Measurements from ENCODE around the gene GLIS1. TPM values are rescaled to one million over a fixed set of nuclear protein-coding genes. Genes with fewer than 3 reads are reported as not detected.

The GLIS1 gene
- total RNA-seq, 1 experiment from 2014 or later = 0.28 TPM

DNA sequence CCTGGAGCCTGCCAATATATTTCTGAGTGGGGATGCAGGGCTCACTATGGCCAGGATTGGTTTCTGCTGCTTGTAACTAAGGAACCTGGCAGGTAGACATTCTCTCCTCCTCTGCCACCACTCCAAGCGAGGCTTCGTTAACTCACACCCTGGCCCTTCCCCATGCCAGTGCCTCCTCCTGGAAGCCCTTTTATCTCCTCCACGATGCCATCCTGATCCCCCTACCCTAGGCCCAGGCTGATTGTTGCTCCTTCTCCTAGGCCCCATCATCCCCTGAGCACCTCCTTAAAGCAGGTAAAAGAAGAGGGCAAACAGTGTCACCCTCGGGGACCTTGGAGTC is 161.2 kb downstream of the GLIS1 start:
- Histone ChIP-seq H3K4me2 (ENCODE audit: insufficient read depth, insufficient read length, low read length) (no peak overlapping the region), H3K9me3 (ENCODE audit: control insufficient read depth, low read depth, low read length) (no peaks in the 10 kb centered on the region), H2BK5ac (ENCODE audit: insufficient read length, low read length) (no peak overlapping the region), H2AK5ac (ENCODE audit: insufficient read length, low read length) (no peak overlapping the region), H4K8ac (replicated peaks; ENCODE audit: insufficient read length, low read depth, low read length) (no peak overlapping the region), H4K91ac (ENCODE audit: insufficient read length, low read depth, low read length) (no peak overlapping the region), H2BK12ac (ENCODE audit: insufficient read length, low read depth, low read length) (no peak overlapping the region), H3K79me1 (ENCODE audit: insufficient read depth, low read depth, low read length, poor library complexity, severe bottlenecking) (no peaks in the 10 kb centered on the region), H2BK15ac (ENCODE audit: low read depth, low read length) (no peak overlapping the region), H3T11ph (ENCODE audit: low read length) (no peak overlapping the region), H3K9ac (ENCODE audit: extremely low read depth, insufficient read length, low read length) (no peak overlapping the region), H3K27me3 (ENCODE audit: insufficient read depth, low read length) (no peaks in the 10 kb centered on the region), H3K4ac (ENCODE audit: low read depth, low read length) (no peak overlapping the region), H3K14ac (ENCODE audit: insufficient read depth, low read length) (no peak overlapping the region), H2AFZ (ENCODE audit: low read length) (no peak overlapping the region), H3K23me2 (ENCODE audit: insufficient read length, low read depth, low read length, poor library complexity, severe bottlenecking) (no peaks in the 10 kb centered on the region), H2BK20ac (ENCODE audit: low read depth, low read length, poor library complexity, severe bottlenecking) (no peak overlapping the region), H3K4me1 (ENCODE audit: insufficient read depth, low read length) (no peaks in the 10 kb centered on the region; the same call in 1 of the 2 replicates), H3K23ac (ENCODE audit: insufficient read length, low read depth, low read length) (no peak overlapping the region), H3K56ac (ENCODE audit: insufficient read length, low read depth, low read length) (no peak overlapping the region), H4K20me1 (ENCODE audit: control insufficient read depth, insufficient read depth, insufficient read length) (no peaks in the 10 kb centered on the region), H3K79me2 (ENCODE audit: insufficient read depth, low read length) (no peaks in the 10 kb centered on the region), H3K18ac (ENCODE audit: insufficient read length, low read depth, low read length) (no peak overlapping the region), H3K27ac (ENCODE audit: insufficient read length, low read depth, low read length) (no peak overlapping the region), H4K5ac (ENCODE audit: insufficient read length, low read depth, low read length) (no peak overlapping the region), H2BK120ac (ENCODE audit: low read depth, low read length, poor library complexity, severe bottlenecking) (no peak overlapping the region)
- DNase-seq = no peak
- Mint-ChIP-seq H3K36me3 (ENCODE audit: insufficient read depth in 1 of 3, low read depth in 3 of 3) (no peaks in the 10 kb centered on the region), H3K4me1 (peaks cover 21 to 31% of the 10 kb centered on the region in 2 experiments), H3K27me3 (ENCODE audit: low read depth) (peaks cover 5% of the 10 kb centered on the region), H3K4me3 (no peak overlapping the region; a peak in 1 of 5 replicates), H3K27ac (no peak overlapping the region; a peak in 1 of 7 replicates), H3K9me3 (no peaks in the 10 kb centered on the region)
- TF ChIP-seq, protein P1, sequence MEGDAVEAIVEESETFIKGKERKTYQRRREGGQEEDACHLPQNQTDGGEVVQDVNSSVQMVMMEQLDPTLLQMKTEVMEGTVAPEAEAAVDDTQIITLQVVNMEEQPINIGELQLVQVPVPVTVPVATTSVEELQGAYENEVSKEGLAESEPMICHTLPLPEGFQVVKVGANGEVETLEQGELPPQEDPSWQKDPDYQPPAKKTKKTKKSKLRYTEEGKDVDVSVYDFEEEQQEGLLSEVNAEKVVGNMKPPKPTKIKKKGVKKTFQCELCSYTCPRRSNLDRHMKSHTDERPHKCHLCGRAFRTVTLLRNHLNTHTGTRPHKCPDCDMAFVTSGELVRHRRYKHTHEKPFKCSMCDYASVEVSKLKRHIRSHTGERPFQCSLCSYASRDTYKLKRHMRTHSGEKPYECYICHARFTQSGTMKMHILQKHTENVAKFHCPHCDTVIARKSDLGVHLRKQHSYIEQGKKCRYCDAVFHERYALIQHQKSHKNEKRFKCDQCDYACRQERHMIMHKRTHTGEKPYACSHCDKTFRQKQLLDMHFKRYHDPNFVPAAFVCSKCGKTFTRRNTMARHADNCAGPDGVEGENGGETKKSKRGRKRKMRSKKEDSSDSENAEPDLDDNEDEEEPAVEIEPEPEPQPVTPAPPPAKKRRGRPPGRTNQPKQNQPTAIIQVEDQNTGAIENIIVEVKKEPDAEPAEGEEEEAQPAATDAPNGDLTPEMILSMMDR (conservative IDR thresholded peaks at IDR 0.05) = no peak
- no CpG with 5 or more reads among the region's 4 CpGs for WGBS (ENCODE audit: extremely low coverage, insufficient read length, low lambda C conversion rate)
